ENCODE measurements around the gene ADRA2A.

- no peak for TF ChIP-seq BMI1 (IDR thresholded peaks at IDR 0.05; ENCODE audit: borderline replicate concordance)
- no peak for TF ChIP-seq ETV6 (conservative IDR thresholded peaks at IDR 0.05 in 1 of 2, IDR thresholded peaks at IDR 0.05 in 1 of 2; ENCODE audit: borderline replicate concordance in 1 of 2, low read depth in 1 of 2)
- TF ChIP-seq ESRRA (IDR thresholded peaks at IDR 0.05; ENCODE audit: low read length), result no peak
- no peak for TF ChIP-seq MAX (IDR thresholded peaks at IDR 0.05; ENCODE audit: low read depth, low read length)
- TF ChIP-seq POLR2AphosphoS2 (IDR thresholded peaks at IDR 0.05; ENCODE audit: low read depth, low read length), result no peak
- TF ChIP-seq BCL11A (IDR thresholded peaks at IDR 0.05; ENCODE audit: low read depth, low read length), result no peak
Observed at GRCh38 chr10:111091833-111092232, 15.0 kb downstream of the ADRA2A start.

All from GM12878 (cell line).